IPS DF 19.7 (cell line): ENCODE results near the gene SLC35F3.
"Not testable (repeated sequence)": the region's sequence is repeated elsewhere in the genome, so short reads cannot be mapped to it uniquely, and the experiment has no call there.

Source experiments
- DNase-seq: peaks from one replicate; pipeline ENCODE4 v3.0.0-alpha.2; 2013; ENCODE audit warnings: low read depth, low spot score

SLC35F3 gene

DNA sequence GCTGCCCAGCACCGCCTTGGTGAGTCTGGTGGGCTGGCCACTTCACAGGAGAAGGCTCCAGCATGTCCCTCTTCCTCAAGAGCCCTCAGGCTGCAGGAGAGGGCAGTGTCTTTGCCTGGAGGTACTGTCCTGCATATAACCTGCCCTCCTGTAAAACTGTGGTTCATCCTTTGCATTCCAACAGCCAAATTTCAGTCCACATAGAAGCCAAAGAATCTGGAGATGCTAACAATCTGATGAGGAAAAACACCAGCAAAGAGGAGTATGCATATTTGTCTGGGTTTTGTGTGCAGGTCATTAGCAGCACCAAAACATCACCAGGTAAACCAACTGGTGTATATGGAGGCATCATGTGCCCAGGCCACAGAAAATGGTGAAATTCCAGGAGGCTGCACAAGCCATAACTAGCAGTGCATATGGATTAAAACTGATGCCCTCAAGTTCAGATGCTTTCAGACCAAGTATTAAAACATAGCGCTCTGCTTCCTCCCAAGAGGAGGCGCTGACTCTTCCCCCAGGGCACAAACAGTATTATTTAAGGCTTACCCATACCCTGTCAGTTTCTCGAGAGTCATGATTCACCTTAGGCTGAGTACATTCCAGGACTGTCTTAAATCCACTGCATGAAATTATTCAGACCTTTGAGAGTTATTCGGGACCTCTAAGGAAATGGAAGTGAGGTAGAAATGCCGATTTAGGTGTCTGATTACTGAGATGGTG, 318.2 kb downstream of the SLC35F3 start:
- DNase-seq, result no peak

DNA sequence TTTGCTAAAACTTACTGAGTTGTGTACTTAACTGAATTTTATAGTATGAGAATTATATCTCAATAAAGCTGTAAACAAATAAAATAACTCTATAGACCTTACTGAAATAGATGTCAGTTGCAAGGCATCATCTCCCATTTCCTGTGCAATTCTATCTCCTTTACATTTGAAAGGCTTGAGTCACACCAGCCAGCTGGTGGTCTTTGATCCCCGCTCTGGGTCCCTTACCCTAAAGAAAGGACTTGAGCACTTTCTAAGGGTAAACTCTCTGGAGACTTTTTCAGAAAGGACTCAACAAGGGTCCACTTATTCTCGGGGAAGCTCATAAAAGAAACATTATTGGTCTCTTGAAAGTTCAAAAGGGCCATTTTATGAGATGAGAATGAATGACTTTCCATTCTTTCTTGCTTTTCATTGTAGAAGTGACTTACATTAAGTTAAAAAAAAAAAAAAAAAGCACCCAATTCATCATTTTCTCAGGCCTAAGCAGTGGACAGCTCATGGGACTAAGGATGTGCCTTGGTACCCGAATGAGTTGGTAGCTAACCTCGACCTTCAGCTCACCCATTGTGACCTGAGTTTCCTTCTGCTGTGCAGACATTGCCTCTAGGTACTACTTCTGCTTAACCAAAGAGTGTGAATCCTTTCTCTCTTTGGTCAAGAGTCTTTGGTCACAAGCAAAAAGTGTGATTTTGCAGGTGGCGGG, 321.8 kb downstream of the SLC35F3 start:
- no peak for DNase-seq

DNA sequence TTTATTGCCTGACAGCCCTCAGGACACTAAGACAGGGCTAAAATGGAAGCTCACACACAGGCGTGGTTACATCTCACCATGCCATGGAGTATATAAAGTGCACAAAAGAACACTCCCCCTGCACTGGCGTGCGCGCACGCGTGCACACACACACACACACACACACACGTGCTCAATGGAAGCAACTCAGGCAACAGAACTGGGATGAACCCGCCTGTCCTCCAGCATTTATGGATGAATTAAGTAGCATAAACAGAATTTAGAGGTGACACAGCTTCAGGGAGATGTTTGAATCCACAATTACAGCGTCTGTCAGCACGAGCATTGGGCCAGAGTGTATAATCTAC, 322.3 kb downstream of the SLC35F3 start:
- no peak for DNase-seq

DNA sequence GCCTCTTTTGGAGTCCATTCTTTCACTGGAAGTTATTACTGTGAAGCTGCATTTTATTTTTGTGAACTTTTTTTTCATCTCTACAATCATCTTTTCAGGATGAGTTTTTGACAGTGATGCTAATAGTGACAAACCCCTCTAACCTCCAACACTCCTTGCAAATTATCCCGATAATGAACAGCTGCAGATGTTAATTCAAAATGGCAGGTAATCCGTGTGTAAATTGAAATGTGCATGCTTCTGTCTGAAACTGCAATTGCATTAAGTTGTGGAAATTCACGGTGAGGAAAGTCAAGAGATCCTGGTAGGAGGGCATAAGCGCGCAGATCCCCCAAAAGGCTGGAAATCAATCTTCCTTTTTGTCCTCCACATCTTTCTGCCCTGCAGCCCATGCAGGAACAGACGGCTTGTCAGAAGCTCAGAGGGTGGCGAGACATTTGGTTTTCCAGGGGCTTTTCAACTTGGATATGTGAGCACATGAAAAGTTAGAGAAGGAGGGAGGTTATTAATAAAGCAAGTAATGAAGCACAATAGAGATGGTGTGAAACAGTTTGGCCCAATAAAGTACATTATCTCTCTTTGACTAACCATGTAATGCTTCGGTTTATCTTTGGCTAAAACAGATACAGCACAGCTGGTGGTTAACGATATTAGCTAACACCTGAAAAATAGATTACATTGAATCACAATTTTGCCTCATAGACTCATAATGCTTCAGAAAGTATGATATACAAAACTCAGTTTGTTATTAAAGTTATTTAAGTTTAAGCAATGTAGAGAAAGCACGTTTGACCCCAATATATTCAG, 325.3 kb downstream of the SLC35F3 start:
- DNase-seq, result no peak

DNA sequence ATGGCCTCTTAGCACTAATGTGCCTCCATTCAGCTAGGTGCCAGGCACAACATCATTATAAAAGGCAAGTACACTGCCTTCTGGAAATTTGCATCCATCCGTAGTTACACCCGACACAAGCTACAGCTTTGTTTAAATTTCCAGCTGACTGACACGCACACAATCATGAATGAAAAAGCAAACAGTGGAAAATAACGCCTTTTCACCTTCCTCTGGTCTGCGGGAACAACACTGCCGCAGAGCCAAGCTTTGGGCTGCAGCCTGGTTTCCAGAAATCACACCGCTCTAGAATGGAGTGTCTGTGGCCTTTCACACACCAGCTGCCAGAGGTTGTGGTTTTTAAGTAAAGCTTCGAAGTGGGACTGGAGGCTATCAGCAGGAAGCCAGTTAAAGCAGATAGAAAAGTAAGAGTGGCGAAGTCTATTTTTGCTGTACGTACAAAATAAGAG, 326.0 kb downstream of the SLC35F3 start:
- no peak for DNase-seq

DNA sequence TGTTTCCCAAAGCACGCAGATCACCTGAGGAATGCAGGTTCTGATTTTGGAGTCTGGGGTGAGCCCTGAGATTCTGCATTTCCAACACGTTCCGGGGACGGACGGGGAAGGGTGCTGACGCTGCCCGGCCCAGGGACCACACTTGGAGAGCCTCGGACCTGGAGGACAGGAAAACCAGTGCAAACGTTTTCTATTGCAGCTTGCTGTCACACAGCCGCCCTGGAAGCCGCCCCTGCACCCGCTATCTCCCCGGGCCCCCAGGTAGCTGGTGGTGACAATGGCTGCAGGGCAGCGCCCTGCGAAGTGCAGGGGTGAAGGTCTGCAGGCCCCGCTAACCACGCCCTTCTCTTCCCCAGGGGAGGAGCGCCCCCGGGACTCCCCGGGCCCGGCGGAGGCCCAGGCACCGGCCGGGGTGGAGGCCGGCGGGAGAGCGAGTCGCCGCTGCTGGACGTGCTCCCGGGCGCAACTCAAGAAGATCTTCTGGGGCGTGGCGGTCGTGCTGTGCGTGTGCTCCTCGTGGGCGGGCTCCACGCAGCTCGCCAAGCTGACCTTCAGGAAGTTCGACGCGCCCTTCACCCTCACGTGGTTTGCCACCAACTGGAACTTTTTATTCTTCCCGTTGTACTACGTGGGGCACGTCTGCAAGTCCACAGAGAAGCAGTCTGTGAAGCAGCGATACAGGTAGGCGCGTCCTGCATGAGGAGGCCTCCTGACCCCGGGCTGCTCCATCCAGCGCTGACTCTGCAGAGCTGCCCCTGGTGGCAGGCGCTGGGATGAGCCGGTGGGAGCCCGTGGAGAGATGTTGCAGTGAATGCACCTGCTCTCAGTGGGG, 326.8 kb downstream of the SLC35F3 start:
- DNase-seq, result no peak

DNA sequence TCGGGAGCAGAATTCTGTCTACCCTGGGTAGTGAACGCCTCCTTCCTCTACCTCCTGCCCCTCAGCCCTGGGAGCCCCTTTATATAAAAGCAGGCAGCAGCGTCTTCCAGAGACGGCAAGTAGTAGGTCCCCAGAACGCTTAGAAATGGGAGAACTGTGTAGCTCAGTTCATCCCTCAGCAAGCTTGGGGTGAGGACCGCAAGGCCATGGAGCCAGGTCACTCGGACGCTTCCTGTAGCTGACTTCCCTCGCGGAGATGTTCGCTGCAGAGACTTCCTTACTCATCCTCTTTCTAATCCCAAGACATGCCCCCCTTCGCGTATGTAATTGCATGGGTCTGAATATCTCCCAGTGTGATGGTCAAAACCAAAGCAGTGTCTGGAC, 327.4 kb downstream of the SLC35F3 start:
- DNase-seq, result no peak

DNA sequence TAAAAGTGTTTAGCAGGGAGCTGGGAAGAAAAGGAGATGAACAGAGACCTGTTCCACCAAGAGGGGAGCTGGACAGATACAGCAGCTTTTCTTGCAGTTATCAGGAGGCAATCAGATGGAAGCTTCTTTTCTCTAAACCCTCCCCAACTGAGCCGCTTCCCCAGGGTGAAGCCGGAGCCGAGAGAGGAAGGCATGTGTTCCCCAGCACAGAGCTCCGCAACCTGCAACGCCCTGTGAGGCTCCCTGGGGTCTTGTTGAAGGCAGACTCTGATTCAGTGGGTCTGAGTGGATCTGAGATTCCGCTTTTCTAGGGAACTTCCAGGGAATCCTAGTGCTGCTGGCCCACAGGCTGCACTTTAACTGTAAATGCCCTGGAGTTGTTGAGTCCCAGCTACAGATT, 329.7 kb downstream of the SLC35F3 start:
- DNase-seq, result no peak

DNA sequence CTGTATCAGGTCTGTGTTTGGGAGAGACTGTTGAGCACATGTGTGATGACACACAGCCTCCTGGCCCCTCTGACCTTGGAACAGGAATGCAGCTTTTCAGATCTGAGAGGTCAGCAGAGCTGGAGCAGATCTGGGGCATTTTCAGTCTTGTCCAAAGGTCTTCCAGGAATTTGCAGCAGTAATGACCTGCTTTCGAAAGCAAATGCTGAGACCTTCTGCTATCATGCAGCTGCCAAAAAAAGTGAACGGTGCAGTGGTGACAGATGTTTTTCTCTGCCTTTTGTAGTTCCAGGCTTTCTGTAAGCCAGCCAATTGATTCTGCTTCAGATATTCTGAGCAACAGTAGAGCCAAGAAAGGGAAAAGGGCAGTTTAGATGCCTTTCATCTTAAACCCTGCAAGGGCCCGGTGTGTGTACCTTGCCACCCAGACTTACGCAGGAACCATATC, 331.0 kb downstream of the SLC35F3 start:
- DNase-seq, result no peak

DNA sequence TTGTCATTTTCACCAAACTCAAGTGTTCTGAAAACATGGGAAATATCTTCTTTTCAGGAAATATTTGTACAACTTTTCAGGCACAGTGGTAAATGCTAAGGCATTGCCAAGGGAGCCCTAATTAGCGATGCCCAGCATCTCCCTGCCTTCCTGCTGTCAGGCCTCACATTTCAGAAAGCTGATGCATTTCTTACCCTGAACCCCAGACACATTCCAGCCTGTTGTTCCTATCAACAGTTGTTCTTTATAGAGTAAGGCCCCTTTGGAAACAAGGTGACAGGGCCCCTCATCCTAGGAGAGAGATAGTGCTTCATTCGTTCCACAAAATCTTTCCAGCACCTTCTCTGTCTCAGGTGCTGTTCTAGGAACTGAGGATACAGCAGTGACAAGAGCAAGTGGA, 332.9 kb downstream of the SLC35F3 start:
- DNase-seq, result no peak

DNA sequence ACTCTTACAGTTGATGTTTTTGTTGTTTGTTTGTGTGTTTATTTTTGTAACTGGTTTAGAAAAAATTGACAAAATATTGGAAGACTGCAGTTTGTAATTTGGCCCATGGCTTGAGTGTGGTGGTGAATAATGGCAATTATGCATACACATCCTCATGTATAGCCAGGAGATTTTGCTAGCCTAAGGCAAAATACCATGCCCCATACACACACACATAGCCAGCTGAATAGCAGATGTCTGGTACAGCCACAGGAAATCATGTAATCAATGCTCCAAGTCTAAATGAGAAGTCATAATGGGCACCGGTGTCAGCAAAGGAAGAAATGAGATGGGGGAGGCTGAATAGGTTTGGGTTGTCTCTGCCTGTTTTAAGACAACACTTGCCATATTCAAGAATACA, 333.6 kb downstream of the SLC35F3 start:
- no peak for DNase-seq

DNA sequence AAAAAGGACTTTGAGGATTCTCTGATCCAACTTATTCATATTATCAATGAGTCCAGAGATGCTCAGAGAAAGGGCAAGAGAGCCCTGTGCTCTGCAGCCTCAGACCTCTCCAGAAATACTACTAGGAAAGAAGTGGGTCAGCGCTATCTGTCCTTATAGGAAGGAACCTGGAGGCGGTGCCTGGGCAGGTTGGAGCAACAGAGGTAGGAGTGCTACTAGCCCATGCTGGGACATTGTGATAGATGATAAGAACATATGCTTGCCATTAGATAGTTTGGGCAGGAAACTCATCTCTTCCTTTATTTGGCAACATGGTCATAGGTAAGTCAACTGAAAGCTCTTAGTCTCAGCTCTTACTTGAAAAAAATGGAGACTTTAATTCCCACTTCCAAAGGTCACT, 335.0 kb downstream of the SLC35F3 start:
- no peak for DNase-seq

DNA sequence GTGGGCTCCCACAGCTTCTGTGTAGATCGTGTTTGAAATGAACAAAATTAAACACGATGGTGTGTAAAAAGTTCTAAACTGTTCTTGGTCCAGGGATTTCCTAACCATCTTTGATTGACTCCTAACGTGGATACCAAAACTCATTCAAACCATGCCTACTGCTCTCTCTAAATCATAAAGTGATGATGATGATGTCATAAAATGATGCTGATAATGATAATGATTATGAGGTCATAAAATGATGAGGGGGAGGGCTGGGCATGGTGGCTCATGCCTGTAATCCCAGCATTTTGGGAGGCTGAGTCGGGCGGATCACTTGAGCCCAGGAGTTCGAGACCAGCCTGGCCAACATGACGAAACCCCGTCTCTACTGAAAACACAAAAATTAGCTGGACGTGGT, 335.5 kb downstream of the SLC35F3 start:
- DNase-seq, result no peak

DNA sequence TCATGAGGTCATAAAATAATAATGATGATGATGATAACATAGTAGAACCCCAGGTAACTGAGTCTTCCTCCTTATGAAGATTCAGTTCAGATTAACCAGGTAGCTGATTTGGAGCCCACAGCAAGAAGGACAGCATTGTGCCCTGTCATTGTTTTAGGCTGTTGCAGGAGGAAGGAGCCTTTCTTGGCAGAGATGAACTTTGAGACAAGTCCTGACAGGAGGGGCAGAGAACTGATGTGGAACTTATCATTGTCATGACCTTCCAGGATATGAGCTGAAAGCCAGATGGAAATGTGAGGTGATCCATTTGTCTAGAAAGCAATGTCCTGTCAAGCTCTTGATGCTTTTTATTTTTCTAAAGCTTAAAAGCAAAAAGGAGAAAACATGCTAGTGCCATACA, 336.2 kb downstream of the SLC35F3 start:
- no peak for DNase-seq

DNA sequence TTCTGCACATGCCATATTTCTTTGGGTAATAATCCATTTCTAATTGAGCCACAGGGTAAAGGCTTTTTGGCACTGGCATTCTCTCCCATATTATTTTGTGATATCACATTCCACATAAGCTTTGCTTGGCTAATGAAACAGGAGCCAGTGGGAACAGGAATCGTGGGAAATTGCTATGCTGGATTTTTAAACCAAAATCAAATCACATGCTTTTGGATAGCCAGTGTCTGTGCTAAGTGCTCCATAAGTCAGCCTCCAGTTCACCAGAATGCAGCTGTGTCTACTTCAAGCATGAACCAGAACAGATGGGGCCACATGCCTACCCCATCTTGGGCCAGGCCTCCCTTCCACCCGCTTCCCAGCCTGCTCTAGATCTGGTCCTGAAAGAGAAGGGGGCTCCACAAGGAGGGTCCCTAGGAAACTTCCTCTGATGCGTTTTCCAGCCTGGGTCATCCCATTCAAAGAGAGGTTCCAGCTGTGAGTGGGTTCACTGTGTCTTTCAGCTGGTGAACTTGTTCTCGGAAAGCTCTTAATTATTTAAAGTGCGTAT, 337.5 kb downstream of the SLC35F3 start:
- DNase-seq, result no peak

DNA sequence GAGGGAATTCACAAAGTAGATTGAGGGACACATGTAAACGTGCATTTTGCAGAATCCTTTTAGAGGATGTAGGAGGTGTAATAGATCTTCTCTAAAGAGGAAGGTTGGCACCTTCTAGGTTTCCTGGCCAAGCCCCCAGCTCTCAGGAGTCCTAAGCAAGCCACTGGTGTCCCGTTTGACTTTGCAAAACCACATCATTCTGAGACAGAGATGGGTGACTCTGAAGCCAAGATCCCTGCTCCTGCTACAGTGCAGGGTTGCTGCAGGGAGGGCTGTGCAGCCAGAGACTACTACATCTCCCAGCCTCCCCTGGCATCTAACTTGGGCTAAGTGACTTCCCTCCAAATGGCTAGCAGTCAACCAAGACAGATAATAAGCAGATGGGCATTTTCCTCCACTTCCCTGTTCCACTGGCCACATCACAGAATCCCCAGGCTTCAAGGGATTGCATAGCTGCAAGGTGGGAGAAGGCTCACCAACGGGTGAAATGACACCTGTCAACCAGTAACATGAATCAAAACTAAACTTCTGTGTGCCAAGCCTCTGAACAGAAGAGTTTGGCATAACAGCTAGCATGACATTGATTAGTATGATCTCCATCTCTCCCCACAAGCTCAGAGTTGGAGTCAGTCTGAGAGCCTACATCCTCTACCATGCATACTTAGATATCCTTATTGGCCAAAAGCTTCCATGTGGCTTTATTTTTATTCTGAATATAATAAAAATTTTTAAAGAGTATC, 339.2 kb downstream of the SLC35F3 start:
- no peak for DNase-seq

DNA sequence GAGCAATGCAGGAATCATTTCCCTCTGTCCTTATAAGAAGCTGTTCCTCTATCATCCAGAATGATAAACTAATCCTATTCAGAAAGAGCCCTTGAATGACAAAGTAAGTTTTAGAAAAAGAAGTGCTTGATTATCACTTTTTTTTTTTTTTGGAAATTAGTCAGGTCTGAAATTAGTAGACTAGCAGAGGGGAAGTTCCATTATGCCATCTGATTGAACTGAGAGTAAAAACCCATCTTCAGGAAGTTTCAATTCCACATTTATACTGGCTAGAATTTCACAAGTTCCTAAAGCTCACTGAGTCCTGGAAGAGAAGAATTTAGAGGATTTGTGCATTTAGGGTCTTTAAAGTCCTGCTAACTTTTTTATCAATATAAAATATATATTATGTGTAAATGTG, 340.0 kb downstream of the SLC35F3 start:
- no peak for DNase-seq

DNA sequence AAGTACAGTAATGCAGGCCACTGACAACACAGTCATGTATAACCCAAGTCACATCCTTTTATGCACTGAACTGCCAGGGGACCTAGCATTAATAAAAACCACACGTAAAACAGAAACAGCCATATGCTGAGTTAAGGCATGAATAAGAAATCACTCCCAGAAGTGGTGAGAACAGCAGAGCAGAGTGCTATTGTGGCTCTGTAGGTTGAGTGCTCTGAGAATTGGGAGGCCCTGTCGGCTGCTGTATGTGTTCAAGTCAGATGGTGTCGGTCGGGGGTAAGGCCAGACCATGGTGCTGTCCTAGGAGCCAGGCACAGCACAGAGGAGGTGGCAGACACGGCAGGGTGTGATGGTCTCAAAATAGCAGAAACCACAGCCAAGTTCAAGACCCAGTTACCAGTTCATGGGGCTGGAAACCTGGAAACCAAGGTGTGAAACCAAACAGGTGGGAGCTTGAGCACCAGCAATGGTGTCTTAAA, 342.2 kb downstream of the SLC35F3 start:
- DNase-seq, result no peak

DNA sequence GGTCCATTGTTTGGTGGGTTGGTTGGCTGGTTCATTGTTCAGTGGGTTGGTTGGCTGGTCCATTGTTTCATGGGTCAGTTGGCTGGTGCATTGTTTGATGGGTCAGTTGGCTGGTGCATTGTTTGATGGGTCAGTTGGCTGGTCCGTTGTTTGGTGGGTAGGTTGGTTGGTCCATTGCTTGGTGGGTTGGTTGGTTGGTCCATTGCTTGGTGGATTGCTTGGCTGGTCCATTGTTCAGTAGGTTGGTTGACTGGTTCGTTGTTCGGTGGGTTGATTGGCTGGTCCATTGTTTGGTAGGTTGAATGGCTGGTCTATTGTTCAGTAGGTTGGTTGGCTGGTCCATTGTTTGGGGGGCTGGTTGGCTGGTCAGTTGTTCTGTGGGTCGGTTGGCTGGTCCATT, 343.3 kb downstream of the SLC35F3 start:
- not testable (repeated sequence) for DNase-seq

DNA sequence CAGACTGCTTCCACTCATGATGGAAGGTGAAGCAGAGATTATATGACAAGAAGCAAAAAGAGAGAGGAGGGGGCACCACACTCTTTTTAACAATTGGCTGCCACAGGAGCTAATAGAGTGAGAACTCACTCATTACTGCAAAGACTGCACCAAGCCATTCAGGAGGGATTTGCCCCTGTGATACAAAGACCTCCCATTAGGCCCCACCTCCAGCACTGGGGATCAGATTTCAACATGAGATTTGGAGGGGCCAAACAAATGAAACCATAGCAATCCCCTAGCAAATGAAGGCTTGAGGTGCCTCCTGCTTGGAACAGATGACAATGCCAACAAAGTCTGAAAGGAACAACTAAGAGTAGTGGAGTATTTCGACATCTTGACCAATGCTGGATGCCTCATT, 346.3 kb downstream of the SLC35F3 start:
- peak; percentile 70 for DNase-seq

DNA sequence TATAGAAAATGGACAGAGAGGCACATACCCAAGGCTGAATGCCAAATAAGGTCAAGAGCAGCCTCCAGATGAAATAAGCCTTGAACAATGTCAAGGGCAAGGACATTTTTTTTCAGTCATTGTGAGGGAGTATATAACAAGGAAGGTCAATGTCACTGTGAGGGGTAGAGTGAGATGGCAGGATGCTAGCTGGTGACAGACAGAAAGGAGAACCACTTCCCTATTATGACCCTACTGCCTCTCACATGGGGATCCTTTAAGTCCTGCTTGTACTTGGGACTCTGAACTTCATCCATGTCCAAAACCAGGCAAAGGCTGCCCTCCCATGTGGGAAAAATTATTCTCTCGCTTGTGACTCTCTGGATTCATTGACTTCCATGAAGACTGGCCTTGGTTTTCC, 349.3 kb downstream of the SLC35F3 start:
- DNase-seq, result no peak
